ENCODE results near the gene PIP5K1A. TPM values are rescaled to one million over a fixed set of nuclear protein-coding genes. Genes with fewer than 3 reads are reported as not detected.
A peak's percentile ranks its signal among the peaks of the same experiment; 100 is the strongest.
"Not testable (repeated sequence)": the region's sequence is repeated elsewhere in the genome, so short reads cannot be mapped to it uniquely, and the experiment has no call there.

Gene PIP5K1A
- polyA plus RNA-seq, 1 experiment: 138 TPM

DNA sequence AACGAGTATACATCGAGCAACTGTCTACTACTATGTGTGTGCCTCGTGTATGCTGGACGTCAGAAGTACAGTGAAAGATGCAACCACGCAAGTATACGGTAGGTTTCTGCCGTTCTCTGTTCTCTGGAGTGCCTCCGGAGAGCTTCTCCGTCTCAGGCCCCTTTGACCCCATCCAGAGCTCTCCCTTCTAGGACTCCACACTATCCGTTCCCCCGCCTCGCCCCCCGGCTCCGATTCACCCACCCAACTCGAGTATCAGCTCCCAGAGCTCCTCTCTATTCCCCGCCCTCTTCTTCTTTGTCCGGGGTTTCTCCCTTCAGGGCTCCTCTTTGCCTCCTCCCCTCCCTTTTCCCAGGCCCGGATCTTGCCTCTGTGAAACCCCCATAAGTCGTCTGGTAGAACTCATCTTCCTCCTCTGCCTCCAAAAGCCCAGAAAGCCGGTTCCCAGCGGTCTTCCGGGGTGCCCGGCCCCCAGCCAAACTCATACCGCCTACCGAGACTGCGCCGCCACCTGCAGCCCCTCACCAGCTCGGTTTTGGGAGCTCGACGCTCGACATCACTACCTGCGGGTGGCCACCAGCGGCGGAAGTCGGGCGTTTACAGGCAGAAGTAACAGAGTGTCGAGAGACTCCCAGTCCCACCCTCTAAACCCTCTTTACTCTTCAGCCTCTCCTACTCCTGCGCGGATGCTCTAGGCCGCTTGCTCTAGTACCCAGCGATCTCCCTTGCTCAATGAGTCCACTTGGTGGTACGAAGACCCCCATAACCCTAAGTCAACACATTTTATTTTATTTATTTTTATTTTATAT, 8.5 kb upstream of the PIP5K1A start, which contains the start of gene VPS72:
TSS of gene VPS72 (minus strand) at position 561 of the 809 bp plus-strand sequence. CDS start at position 485, 76 bp downstream.
- H3K4me3 ChIP-seq (ENCODE audit: low read depth, low read length): peak within 1 kb of the TSS; percentile 81
- POLR2A ChIA-PET: interaction anchor here (0.6 to 1.0 kb wide), 4 partner anchors 10 to 133 kb away, joined by 3 to 8 read pairs (median 3); partner anchors contain the start of genes LYSMD1 and SCNM1
- peak; percentile 57 for DNase-seq (ENCODE audit: low read depth)
- H3K27me3 ChIP-seq (ENCODE audit: control insufficient read depth, insufficient read depth, low read length): no peaks in the 10 kb centered on the region
- CTCF ChIA-PET: interaction anchor here (0.6 to 2.1 kb wide), 4 partner anchors 10 to 149 kb away, joined by 3 to 8 read pairs (median 4); no protein-coding TSS in a partner anchor
- TF ChIP-seq, protein P1, sequence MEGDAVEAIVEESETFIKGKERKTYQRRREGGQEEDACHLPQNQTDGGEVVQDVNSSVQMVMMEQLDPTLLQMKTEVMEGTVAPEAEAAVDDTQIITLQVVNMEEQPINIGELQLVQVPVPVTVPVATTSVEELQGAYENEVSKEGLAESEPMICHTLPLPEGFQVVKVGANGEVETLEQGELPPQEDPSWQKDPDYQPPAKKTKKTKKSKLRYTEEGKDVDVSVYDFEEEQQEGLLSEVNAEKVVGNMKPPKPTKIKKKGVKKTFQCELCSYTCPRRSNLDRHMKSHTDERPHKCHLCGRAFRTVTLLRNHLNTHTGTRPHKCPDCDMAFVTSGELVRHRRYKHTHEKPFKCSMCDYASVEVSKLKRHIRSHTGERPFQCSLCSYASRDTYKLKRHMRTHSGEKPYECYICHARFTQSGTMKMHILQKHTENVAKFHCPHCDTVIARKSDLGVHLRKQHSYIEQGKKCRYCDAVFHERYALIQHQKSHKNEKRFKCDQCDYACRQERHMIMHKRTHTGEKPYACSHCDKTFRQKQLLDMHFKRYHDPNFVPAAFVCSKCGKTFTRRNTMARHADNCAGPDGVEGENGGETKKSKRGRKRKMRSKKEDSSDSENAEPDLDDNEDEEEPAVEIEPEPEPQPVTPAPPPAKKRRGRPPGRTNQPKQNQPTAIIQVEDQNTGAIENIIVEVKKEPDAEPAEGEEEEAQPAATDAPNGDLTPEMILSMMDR (IDR thresholded peaks at IDR 0.05; ENCODE audit: insufficient read depth, low read depth, low read length): no peak
- peaks cover 2% of the 10 kb centered on the region; the same call in 1 of the 2 replicates for H3K36me3 ChIP-seq (ENCODE audit: control insufficient read depth, insufficient read depth, low read length)

DNA sequence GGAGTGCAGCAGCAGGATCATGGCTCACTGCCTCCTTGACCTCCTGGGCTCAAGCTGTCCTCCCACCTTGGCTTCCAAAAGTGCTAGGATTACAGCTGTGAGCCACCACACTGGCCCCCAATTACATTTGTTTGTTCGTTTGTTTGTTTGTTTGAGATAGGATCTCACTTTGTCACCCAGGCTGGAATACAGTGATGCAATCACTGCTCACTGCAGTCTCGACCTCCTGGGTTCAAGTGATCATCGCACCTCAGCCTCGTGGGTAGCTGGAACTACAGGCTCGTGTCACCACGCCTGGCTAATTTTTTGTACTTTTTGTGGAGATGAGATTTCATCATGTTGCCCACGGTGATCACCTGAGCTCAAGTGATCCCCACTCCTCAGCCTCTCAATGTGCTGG, 6.3 kb upstream of the PIP5K1A start:
- no peak overlapping the region for H3K4me3 ChIP-seq (ENCODE audit: low read depth, low read length)
- ChIA-PET CTCF (no interaction called here), POLR2A (no interaction called here)
- TF ChIP-seq, protein P1 (IDR thresholded peaks at IDR 0.05; ENCODE audit: insufficient read depth, low read depth, low read length): no peak
- DNase-seq (ENCODE audit: low read depth): no peak
- no peaks in the 10 kb centered on the region for H3K27me3 ChIP-seq (ENCODE audit: control insufficient read depth, insufficient read depth, low read length)
- no peaks in the 10 kb centered on the region for H3K36me3 ChIP-seq (ENCODE audit: control insufficient read depth, insufficient read depth, low read length)

GRCh38 chr1:151193304-151193703, 5.0 kb upstream of the PIP5K1A start:
- Histone ChIP-seq H3K27me3 (ENCODE audit: control insufficient read depth, insufficient read depth, low read length) (no peaks in the 10 kb centered on the region), H3K4me3 (ENCODE audit: low read depth, low read length) (no peak overlapping the region), H3K36me3 (ENCODE audit: control insufficient read depth, insufficient read depth, low read length) (no peaks in the 10 kb centered on the region)
- DNase-seq (ENCODE audit: low read depth): no peak
- TF ChIP-seq, protein P1 (IDR thresholded peaks at IDR 0.05; ENCODE audit: insufficient read depth, low read depth, low read length): no peak
- POLR2A ChIA-PET: no interaction called here
- CTCF ChIA-PET: interaction anchor here (1.5 kb wide), 1 partner anchor 58 kb away, joined by 7 read pairs; no protein-coding TSS in a partner anchor

DNA sequence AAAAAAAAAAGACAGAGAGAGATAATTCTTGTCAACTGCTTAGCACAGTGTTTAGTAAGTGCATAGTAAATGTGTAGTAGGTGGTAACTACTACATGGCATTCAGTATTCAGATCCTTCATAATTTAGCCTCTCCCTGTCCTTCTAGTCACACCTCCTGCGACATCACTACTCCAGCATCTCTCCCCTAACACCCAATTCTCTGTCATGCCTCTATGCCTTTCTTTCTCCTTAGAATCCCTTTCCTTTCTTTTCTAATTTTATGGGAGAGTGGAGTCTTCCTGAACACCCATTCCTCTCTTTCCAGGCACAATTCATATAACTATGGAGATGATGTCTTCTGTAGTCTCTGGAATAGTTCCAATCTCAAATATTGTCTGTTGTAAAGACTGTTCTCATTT, 4.5 kb upstream of the PIP5K1A start:
- CTCF ChIA-PET: interaction anchor here (0.6 to 1.5 kb wide), 2 partner anchors 58 to 589 kb away, joined by 3 to 7 read pairs; no protein-coding TSS in a partner anchor
- Histone ChIP-seq H3K4me3 (ENCODE audit: low read depth, low read length) (no peak overlapping the region), H3K27me3 (ENCODE audit: control insufficient read depth, insufficient read depth, low read length) (no peaks in the 10 kb centered on the region), H3K36me3 (ENCODE audit: control insufficient read depth, insufficient read depth, low read length) (no peaks in the 10 kb centered on the region)
- TF ChIP-seq, protein P1 (IDR thresholded peaks at IDR 0.05; ENCODE audit: insufficient read depth, low read depth, low read length): no peak
- POLR2A ChIA-PET: no interaction called here
- no peak for DNase-seq (ENCODE audit: low read depth)

GRCh38 chr1:151194894-151195594, 3.3 kb upstream of the PIP5K1A start:
- peak overlapping the region; percentile 9; the same call in 1 of the 2 replicates for H3K4me3 ChIP-seq (ENCODE audit: low read depth, low read length)
- not testable (repeated sequence) for H3K36me3 ChIP-seq (ENCODE audit: control insufficient read depth, insufficient read depth, low read length); H3K27me3 ChIP-seq (ENCODE audit: control insufficient read depth, insufficient read depth, low read length)
- peak; percentile 54 for DNase-seq (ENCODE audit: low read depth)
- ChIA-PET CTCF (interaction anchor here (0.6 to 4.0 kb wide), 10 partner anchors 13 to 156 kb away, joined by 3 to 43 read pairs (median 4); partner anchors contain the start of genes GABPB2 and PSMD4), POLR2A (interaction anchor here (0.5 to 0.6 kb wide), 3 partner anchors 28 to 139 kb away, joined by 3 to 17 read pairs (median 7); no protein-coding TSS in a partner anchor)

Measured in BJ (cell line).